Measurements from ENCODE around the gene TPM2. TPM values are rescaled to one million over a fixed set of nuclear protein-coding genes. Genes with fewer than 3 reads are reported as not detected.
A peak's percentile ranks its signal among the peaks of the same experiment; 100 is the strongest.
"Not testable (repeated sequence)": the region's sequence is repeated elsewhere in the genome, so short reads cannot be mapped to it uniquely, and the experiment has no call there.

Gene TPM2
- polyA plus RNA-seq, 1 donor from 2014 or later = not detected

- no peaks in the 10 kb centered on the region for H3K27me3 Mint-ChIP-seq
- H3K36me3 Mint-ChIP-seq = peaks cover 2% of the 10 kb centered on the region
- peak within 1 kb of the TSS; percentile 89 to 99 (median 93) for H3K27ac Mint-ChIP-seq
- no peaks in the 10 kb centered on the region for H3K9me3 Mint-ChIP-seq
- peak within 1 kb of the TSS; percentile 93 to 98 (median 96) for H3K4me3 Mint-ChIP-seq
- H3K4me1 Mint-ChIP-seq = peaks cover 32 to 37% (median 36%) of the 10 kb centered on the region in 3 donors
Observed at GRCh38 chr9:35650341-35651158, 39.2 kb downstream of the TPM2 start, which contains the start of gene SIT1. Gene SIT1, minus strand, starts transcription at chr9:35650931. Its CDS starts 78 bp downstream, at chr9:35650853.

- H3K27ac Mint-ChIP-seq = peak overlapping the region; percentile 89 to 99 (median 93)
Observed at GRCh38 chr9:35649431-35650340, 40.0 kb downstream of the TPM2 start.

GRCh38 chr9:35646533-35647265, 43.0 kb downstream of the TPM2 start:
- no peaks in the 10 kb centered on the region for H3K9me3 Mint-ChIP-seq
- H3K36me3 Mint-ChIP-seq = peaks cover 13% of the 10 kb centered on the region
- H3K27me3 Mint-ChIP-seq = no peaks in the 10 kb centered on the region
- peak overlapping the region; percentile 96 to 99 (median 98) for H3K4me3 Mint-ChIP-seq
- H3K27ac Mint-ChIP-seq = peak overlapping the region; percentile 89 to 99 (median 99)
- H3K4me1 Mint-ChIP-seq = peaks cover 31 to 51% (median 33%) of the 10 kb centered on the region in 3 donors

More at GRCh38 chr9:35649431-35650340, 40.0 kb downstream of the TPM2 start:
- peaks cover 33 to 35% (median 33%) of the 10 kb centered on the region in 3 donors for H3K4me1 Mint-ChIP-seq
- H3K4me3 Mint-ChIP-seq = peak overlapping the region; percentile 93 to 98 (median 96)
- H3K9me3 Mint-ChIP-seq = no peaks in the 10 kb centered on the region
- H3K27me3 Mint-ChIP-seq = no peaks in the 10 kb centered on the region
- H3K36me3 Mint-ChIP-seq = peaks cover 2% of the 10 kb centered on the region

- peak overlapping the region; percentile 89 to 99 (median 99) for H3K27ac Mint-ChIP-seq
- peaks cover 13% of the 10 kb centered on the region for H3K36me3 Mint-ChIP-seq
- no peaks in the 10 kb centered on the region for H3K9me3 Mint-ChIP-seq
- peak overlapping the region; percentile 96 to 99 (median 98) for H3K4me3 Mint-ChIP-seq
- peaks cover 32 to 52% (median 34%) of the 10 kb centered on the region in 3 donors for H3K4me1 Mint-ChIP-seq
- no peaks in the 10 kb centered on the region for H3K27me3 Mint-ChIP-seq
Observed at GRCh38 chr9:35646153-35646532, 43.6 kb downstream of the TPM2 start.

GRCh38 chr9:35645736-35646135, 44.0 kb downstream of the TPM2 start:
- peak overlapping the region; percentile 89 to 99 (median 99) for H3K27ac Mint-ChIP-seq
- H3K4me3 Mint-ChIP-seq = peak overlapping the region; percentile 96 to 99 (median 98)
- not testable (repeated sequence) for H3K9me3 Mint-ChIP-seq, H3K27me3 Mint-ChIP-seq
- H3K36me3 Mint-ChIP-seq = peaks cover 13% of the 10 kb centered on the region
- H3K4me1 Mint-ChIP-seq = peaks cover 32 to 52% (median 33%) of the 10 kb centered on the region in 3 donors

GRCh38 chr9:35643046-35643445, 46.7 kb downstream of the TPM2 start:
- Mint-ChIP-seq H3K27me3 (no peaks in the 10 kb centered on the region), H3K27ac (peak overlapping the region in 1 of 3 donors; percentile 13), H3K4me3 (no peak overlapping the region)

GRCh38 chr9:35641478-35641877, 48.2 kb downstream of the TPM2 start:
- peaks cover 10% of the 10 kb centered on the region for H3K36me3 Mint-ChIP-seq
- H3K27ac Mint-ChIP-seq = peak overlapping the region; percentile 24 to 67 (median 34)
- H3K4me1 Mint-ChIP-seq = peaks cover 29 to 61% (median 43%) of the 10 kb centered on the region in 3 donors

More at GRCh38 chr9:35643046-35643445, 46.7 kb downstream of the TPM2 start:
- Mint-ChIP-seq H3K4me1 (peaks cover 27 to 57% (median 36%) of the 10 kb centered on the region in 3 donors), H3K36me3 (peaks cover 10% of the 10 kb centered on the region), H3K9me3 (no peaks in the 10 kb centered on the region)

GRCh38 chr9:35640431-35640830, 49.3 kb downstream of the TPM2 start:
- not testable (repeated sequence) for H3K27me3 Mint-ChIP-seq, H3K9me3 Mint-ChIP-seq
- Mint-ChIP-seq H3K4me1 (peaks cover 37 to 66% (median 51%) of the 10 kb centered on the region in 3 donors), H3K4me3 (peak overlapping the region in 1 of 4 donors; percentile 48), H3K27ac (peak overlapping the region in 1 of 3 donors; percentile 82), H3K36me3 (peaks cover 10% of the 10 kb centered on the region)

More at GRCh38 chr9:35641478-35641877, 48.2 kb downstream of the TPM2 start:
- H3K9me3 Mint-ChIP-seq, H3K27me3 Mint-ChIP-seq: not testable (repeated sequence)
- H3K4me3 Mint-ChIP-seq = peak overlapping the region; percentile 10 to 49 (median 44)

- Mint-ChIP-seq H3K27ac (peak overlapping the region in 2 of 3 donors; percentile 32 to 59), H3K4me1 (peaks cover 44 to 73% (median 59%) of the 10 kb centered on the region in 3 donors), H3K36me3 (peaks cover 10% of the 10 kb centered on the region), H3K27me3 (no peaks in the 10 kb centered on the region), H3K9me3 (no peaks in the 10 kb centered on the region), H3K4me3 (peak overlapping the region in 3 of 4 donors; percentile 14 to 66 (median 60))
Observed at GRCh38 chr9:35639631-35640030, 50.1 kb downstream of the TPM2 start.

GRCh38 chr9:35639225-35639624, 50.5 kb downstream of the TPM2 start:
- Mint-ChIP-seq H3K4me3 (peak overlapping the region in 2 of 4 donors; percentile 60 to 66), H3K4me1 (peaks cover 45 to 72% (median 59%) of the 10 kb centered on the region in 3 donors), H3K27ac (peak overlapping the region in 2 of 3 donors; percentile 32 to 59)
- not testable (repeated sequence) for H3K27me3 Mint-ChIP-seq, H3K9me3 Mint-ChIP-seq, H3K36me3 Mint-ChIP-seq

GRCh38 chr9:35638751-35639150, 51.0 kb downstream of the TPM2 start:
- Mint-ChIP-seq H3K27ac (peak overlapping the region in 1 of 3 donors; percentile 59), H3K4me1 (peaks cover 45 to 71% (median 59%) of the 10 kb centered on the region in 3 donors), H3K4me3 (peak overlapping the region in 2 of 4 donors; percentile 13 to 35)
- H3K9me3 Mint-ChIP-seq, H3K36me3 Mint-ChIP-seq, H3K27me3 Mint-ChIP-seq: not testable (repeated sequence)

- H3K4me1 Mint-ChIP-seq = peaks cover 45 to 69% (median 61%) of the 10 kb centered on the region in 3 donors
- H3K4me3 Mint-ChIP-seq = peak overlapping the region in 3 of 4 donors; percentile 19 to 74 (median 25)
- H3K9me3 Mint-ChIP-seq = not testable (repeated sequence)
Observed at GRCh38 chr9:35637427-35637955, 52.2 kb downstream of the TPM2 start.

GRCh38 chr9:35636877-35637246, 52.9 kb downstream of the TPM2 start:
- H3K4me1 Mint-ChIP-seq = peaks cover 44 to 65% (median 61%) of the 10 kb centered on the region in 3 donors
- not testable (repeated sequence) for H3K9me3 Mint-ChIP-seq, H3K36me3 Mint-ChIP-seq, H3K27me3 Mint-ChIP-seq
- H3K27ac Mint-ChIP-seq = peak overlapping the region; percentile 74 to 81 (median 77)
- H3K4me3 Mint-ChIP-seq = peak overlapping the region in 2 of 4 donors; percentile 19 to 74

More at GRCh38 chr9:35637427-35637955, 52.2 kb downstream of the TPM2 start:
- not testable (repeated sequence) for H3K27me3 Mint-ChIP-seq, H3K36me3 Mint-ChIP-seq
- H3K27ac Mint-ChIP-seq = peak overlapping the region in 2 of 3 donors; percentile 68 to 81
